Large intestine (tissue), 3 donors: ENCODE results near the gene SLCO4A1. TPM values are rescaled to one million over a fixed set of nuclear protein-coding genes. Genes with fewer than 3 reads are reported as not detected.

ENCODE experiments used
- DNase-seq, 2 donors: peaks; one replicate each; pipeline versions ENCODE4 v3.0.0 to v3.0.0-alpha.2; 2013
- H3K27ac ChIP-seq: one replicate; pipeline ENCODE4 v1.5.1; 2013; ENCODE audit warnings: low read length
- H3K27me3 ChIP-seq: 2 replicates; pipeline ENCODE4 v1.6.1; 2013; ENCODE audit warnings: low read length; ENCODE audit not compliant: control insufficient read depth, insufficient read depth
- H3K36me3 ChIP-seq: 2 replicates; pipeline ENCODE4 v1.6.1; 2013; ENCODE audit warnings: low read length; ENCODE audit not compliant: control insufficient read depth, insufficient read depth
- H3K4me1 ChIP-seq: one replicate; pipeline ENCODE4 v1.6.1; 2013; ENCODE audit warnings: low read length; ENCODE audit not compliant: control insufficient read depth, insufficient read depth
- H3K4me3 ChIP-seq: one replicate; pipeline ENCODE4 v1.5.1; 2013; ENCODE audit warnings: low read length
- H3K9me3 ChIP-seq: one replicate; pipeline ENCODE4 v1.6.1; 2013; ENCODE audit warnings: mild to moderate bottlenecking, low read depth, low read length, moderate library complexity; ENCODE audit not compliant: control insufficient read depth
- WGBS: methylation state at CpG from one replicate; pipeline ENCODE4 v1.1.5; 2013; ENCODE audit warnings: low lambda C conversion rate; ENCODE audit not compliant: insufficient coverage; 5-methylcytosine and 5-hydroxymethylcytosine counted together
- polyA plus RNA-seq: library from polyadenylated mRNA; unstranded; fragments of 120-200 nt; gene quantifications from one replicate; pipeline ENCODE4 v1.2.1, GENCODE V29; 2013

SLCO4A1 gene
- polyA plus RNA-seq, 1 donor = 1.4 TPM

DNA sequence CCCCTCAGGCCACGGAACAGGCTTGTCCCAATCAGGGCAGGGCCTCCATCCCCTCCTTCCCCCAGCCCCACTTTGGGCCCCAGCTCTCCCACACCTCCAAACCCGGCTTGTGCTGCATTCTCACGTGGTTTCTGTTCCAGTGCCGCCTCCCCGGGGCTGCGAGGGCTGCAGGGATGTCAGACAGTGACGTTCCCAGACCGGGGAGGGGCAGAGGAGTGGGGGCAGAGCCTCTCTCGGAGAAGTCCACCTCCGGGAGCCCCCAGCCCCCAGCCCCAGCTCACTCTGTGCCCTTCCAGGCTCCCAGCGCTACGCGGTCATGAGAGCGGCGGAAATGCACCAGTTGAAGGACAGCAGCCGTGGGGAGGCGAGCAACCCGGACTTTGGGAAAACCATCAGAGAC is 18.5 kb downstream of the SLCO4A1 start:
- no peak overlapping the region for H3K4me3 ChIP-seq
- no peaks in the 10 kb centered on the region for H3K27me3 ChIP-seq
- H3K36me3 ChIP-seq = no peaks in the 10 kb centered on the region
- DNase-seq = no peak
- no peak overlapping the region for H3K27ac ChIP-seq
- no peaks in the 10 kb centered on the region for H3K4me1 ChIP-seq
- peaks cover 3% of the 10 kb centered on the region for H3K9me3 ChIP-seq
- WGBS = no CpG with 5 or more reads among the region's 18 CpGs

DNA sequence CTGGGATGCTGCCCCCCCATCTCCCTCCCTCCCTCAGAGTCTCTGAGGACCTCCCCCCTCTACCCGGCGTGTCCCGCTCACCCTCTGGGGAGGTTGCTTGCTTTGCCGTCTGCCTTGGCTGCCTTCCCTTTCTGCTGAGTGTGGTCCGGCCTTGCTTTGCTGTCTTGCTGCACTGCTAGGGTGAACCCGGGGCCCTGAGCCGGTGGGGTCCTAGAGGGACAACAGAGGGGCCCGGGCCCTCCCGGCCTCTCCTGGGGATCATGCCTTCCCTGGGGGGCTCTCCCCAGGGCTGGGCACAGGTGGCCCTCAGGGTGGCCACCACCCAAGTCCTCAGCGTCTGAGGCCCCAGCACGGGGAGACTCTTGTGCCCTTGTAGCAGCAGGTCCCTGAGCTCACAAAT is 19.3 kb downstream of the SLCO4A1 start:
- no CpG with 5 or more reads among the region's 11 CpGs for WGBS
- Histone ChIP-seq H3K9me3 (peaks cover 3% of the 10 kb centered on the region), H3K4me1 (peaks cover 3% of the 10 kb centered on the region), H3K36me3 (no peaks in the 10 kb centered on the region), H3K27me3 (no peaks in the 10 kb centered on the region), H3K4me3 (no peak overlapping the region), H3K27ac (no peak overlapping the region)
- no peak for DNase-seq

DNA sequence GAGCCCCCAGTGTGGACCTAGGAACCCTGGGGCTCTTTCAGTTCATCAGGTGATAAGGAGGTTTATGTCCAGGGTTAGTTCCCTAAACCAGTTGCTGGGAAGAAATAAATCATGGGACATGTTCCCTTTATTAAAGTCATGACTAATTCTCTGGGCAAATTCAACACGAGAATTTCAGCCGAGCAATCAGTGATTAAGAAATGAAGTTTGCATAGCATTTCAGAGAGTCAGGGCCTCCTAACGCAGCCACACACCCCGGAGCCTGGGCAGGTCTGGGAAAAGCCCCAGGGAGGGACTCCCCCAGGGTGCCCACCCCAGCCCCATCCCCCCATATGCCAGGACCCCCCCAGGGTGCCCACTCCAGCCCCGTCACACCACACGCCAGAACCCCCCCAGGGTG is 20.1 kb downstream of the SLCO4A1 start:
- Histone ChIP-seq H3K4me1 (peaks cover 8% of the 10 kb centered on the region), H3K27ac (no peak overlapping the region), H3K4me3 (no peak overlapping the region), H3K36me3 (no peaks in the 10 kb centered on the region), H3K9me3 (no peaks in the 10 kb centered on the region), H3K27me3 (no peaks in the 10 kb centered on the region)
- DNase-seq = no peak
- no CpG with 5 or more reads among the region's 6 CpGs for WGBS

DNA sequence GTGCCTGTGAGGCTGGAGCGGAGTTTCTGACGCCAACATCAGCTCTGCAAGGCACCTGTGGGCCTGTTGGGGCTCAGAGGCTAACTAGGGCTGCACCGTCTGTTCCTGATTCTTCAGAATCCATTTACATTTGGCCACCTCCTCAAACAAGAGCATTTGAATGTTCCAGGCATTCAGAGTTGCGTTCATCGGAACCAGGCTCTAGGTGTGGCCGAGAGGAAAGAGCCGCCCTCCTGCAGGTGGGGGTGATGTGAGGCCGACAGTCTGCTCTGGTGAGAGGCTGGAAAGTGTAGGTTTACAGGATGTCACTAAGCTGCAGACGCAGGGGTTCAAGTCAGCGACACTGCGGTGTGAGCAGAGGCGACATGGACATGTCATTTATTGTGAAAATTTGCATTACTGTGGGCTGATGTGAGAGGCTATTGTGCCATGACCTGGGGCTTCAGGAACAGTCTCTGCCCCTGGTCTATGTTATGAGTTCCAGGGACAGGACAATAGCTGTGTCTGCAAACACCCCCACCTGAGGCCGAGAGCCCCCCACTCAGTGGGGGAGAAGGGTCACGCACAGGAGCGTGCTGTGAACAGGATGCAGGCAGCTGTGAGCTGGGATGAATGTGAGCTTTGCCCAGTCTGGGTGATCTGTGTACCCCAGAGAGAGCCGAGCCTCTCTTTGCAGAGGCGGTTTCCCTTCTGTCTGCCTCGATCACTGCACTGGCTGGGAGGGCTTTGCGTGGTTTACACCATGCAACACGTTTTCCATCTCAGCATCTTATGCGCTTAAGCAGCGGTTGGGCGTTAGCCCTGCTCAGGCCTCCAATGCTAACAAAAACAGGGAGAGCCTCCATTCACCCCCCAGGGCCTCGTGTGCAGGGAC is 21.1 kb downstream of the SLCO4A1 start:
- Histone ChIP-seq H3K27me3 (no peaks in the 10 kb centered on the region), H3K36me3 (no peaks in the 10 kb centered on the region), H3K27ac (no peak overlapping the region), H3K4me1 (peaks cover 9% of the 10 kb centered on the region), H3K4me3 (no peak overlapping the region), H3K9me3 (no peaks in the 10 kb centered on the region)
- DNase-seq = no peak
- no CpG with 5 or more reads among the region's 24 CpGs for WGBS

DNA sequence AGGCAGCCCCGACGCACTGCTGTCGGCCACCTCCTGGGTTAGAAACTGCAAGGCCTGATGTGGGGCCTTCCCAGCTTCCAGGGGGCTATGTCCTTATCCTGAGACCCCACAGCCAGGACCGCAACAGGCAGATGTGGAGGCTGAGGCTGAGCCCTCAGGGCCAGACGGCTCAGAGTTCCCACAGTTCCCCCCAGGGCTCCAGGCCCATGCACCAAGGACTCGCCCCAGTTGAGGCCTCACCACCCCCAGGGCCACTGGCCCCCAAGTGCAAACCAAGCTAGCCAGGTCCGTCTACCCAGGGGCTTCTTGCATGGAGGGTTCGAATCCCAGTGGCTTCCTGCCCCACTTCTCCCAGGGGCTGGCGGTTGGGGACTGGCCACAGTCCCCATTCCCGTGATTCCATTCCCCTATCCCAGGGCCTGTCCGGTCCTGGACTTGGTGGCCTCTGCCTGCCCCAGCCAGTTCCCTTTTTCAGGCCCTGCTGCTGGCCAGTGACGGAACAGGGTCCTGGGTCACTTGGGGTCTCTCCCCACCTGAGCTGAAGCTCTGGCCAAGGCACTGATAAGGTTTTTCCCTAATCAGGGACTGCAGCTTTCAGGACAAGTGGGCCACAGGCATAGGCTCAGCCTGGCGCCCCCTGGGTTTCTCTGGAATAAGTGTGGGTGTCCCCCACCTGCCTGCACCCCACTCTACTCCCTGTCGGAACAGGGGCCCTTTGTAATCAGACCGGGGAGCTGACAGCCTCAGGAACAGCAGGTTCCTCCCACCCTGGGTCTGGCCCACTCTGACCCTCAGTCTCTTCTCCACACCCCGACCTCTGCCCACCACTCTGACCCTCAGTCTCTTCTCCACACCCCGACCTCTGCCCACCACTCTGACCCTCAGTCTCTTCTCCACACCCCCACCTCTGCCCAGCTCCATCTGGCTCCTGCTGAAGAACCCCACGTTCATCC is 22.0 kb downstream of the SLCO4A1 start:
- H3K4me1 ChIP-seq = peaks cover 9% of the 10 kb centered on the region
- H3K4me3 ChIP-seq = no peak overlapping the region
- no peaks in the 10 kb centered on the region for H3K36me3 ChIP-seq
- no peaks in the 10 kb centered on the region for H3K9me3 ChIP-seq
- H3K27me3 ChIP-seq = no peaks in the 10 kb centered on the region
- DNase-seq = no peak
- 100% methylated on average over 1 of the region's 18 CpGs for WGBS
- no peak overlapping the region for H3K27ac ChIP-seq

DNA sequence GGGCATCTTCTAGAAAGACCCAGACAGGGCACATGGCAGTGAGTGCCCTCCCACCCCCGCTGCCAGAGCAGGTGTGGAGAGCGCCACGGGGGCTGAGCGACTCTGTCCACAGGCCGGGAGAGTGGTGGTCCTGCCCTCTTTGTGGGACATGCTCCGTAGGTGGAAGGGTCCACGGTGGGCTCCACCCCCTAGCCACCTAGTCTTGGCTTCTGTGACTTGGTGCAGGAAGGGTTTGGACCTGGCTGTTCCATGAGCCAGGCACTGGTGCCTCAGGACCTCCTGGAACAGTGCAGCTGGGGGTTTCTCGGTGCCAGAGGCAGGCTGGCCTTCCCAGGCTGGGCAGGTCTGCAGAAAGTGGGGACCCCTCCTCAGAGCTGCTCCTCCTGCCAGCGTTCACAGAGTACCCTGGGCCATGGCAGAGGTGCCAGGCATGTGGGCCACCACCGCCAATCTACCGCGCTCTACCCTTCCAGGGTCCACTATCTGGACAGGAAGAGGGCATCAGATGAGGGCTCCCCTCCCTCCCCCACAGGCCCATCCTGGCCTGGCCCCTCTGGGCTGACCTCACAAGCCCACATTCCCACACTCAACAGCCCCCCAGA is 23.0 kb downstream of the SLCO4A1 start:
- no peaks in the 10 kb centered on the region for H3K36me3 ChIP-seq
- H3K27ac ChIP-seq = no peak overlapping the region
- H3K9me3 ChIP-seq = no peaks in the 10 kb centered on the region
- peaks cover 9% of the 10 kb centered on the region for H3K4me1 ChIP-seq
- no peak for DNase-seq
- no peak overlapping the region for H3K4me3 ChIP-seq
- WGBS = no CpG with 5 or more reads among the region's 12 CpGs
- H3K27me3 ChIP-seq = no peaks in the 10 kb centered on the region

DNA sequence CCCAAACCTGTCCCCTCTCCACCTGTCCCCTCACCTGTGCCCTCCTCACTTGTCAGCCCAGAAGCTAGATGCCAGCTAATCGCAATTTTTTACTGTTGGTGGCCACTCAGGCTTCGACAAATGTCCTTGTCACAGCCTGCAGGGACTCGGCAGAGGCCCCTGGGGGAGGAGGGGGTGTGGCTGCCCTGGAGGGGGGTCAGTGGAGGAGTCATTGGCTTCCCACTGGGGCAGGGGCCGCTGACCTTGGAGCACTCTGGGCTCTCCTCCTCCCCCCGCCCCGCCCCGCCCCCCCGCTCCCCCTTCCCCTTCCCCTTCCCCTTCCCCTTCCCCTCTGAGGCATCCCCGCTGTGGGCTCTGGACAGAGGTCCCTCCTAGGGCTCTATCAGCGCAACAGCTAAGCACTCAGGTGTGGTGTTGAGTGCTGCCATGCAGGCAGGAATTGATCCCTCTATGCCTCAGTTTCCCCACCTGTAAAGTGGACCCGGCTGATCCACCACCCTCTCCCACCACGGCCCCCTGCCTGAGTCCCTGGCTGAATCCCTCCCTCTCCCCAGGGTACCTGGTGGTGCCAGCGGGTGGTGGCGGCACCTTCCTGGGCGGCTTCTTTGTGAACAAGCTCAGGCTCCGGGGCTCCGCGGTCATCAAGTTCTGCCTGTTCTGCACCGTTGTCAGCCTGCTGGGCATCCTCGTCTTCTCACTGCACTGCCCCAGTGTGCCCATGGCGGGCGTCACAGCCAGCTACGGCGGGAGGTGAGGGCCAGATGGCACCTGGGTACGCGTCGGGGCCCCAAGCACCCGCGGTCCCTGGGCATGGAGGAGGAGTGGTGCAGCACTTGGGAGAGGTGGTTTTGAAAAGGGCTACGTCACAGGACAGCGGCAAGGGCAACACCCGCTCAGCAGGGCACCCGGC is 23.8 kb downstream of the SLCO4A1 start:
- Histone ChIP-seq H3K4me1 (peaks cover 9% of the 10 kb centered on the region), H3K27me3 (no peaks in the 10 kb centered on the region), H3K36me3 (no peaks in the 10 kb centered on the region), H3K27ac (no peak overlapping the region), H3K9me3 (no peaks in the 10 kb centered on the region), H3K4me3 (no peak overlapping the region)
- DNase-seq = no peak
- WGBS = no CpG with 5 or more reads among the region's 33 CpGs

DNA sequence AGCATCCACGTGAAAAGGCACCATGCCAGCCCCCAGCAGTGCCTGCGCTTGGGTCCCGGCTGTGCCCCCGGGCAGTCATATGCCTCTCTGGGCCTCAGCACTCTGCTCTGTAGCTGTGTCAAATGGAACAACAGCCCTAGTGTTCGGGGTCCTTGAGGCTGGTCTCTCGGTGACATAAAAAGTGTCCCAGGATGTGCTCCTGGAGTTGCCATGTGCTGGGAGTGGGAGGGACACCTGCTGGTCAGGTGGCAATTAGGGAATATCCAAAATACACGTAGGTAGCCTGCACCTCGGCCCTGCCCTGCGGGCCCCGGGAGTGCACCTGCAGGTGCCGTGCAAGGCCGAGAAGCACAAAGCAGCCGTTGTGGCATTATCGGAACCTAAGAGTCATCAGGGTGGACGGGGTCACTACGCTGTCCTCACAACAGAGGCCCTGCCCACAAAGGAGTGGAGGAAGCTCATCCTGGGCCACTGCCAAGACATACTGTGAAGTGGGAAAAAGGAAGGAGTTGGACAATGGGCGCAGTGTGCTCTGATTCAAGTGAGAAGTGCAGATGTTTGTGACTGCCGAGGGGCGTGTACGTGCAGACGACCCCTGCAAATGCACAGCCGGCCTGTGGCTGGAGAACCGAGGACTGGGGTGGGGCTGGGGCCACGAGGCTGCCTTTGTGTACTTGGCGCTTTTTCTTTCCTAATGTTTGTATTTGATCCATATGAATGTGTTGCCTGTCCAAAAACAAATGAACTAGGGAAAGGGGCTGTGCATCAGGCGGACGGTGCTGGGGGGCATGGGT is 24.6 kb downstream of the SLCO4A1 start:
- no CpG with 5 or more reads among the region's 27 CpGs for WGBS
- no peaks in the 10 kb centered on the region for H3K36me3 ChIP-seq
- H3K27me3 ChIP-seq = no peaks in the 10 kb centered on the region
- no peak overlapping the region for H3K27ac ChIP-seq
- H3K4me1 ChIP-seq = peaks cover 9% of the 10 kb centered on the region
- peak; percentile 33 to 64 for DNase-seq
- no peak overlapping the region for H3K4me3 ChIP-seq
- no peaks in the 10 kb centered on the region for H3K9me3 ChIP-seq
